MM.1S (cell line): ENCODE measurements around the gene DOP1A.

ENCODE experiments used
- DNase-seq: peaks from one replicate; pipeline ENCODE4 v3.0.0-alpha.2; 2015
- H2AFZ ChIP-seq: fragments of 300-600 bp; sonication (generic); 2 replicates; pipeline ENCODE4 v1.6.0; 2016; ENCODE audit warnings: antibody characterized with exemption, low read length
- H3F3A ChIP-seq: fragments of 300-600 bp; sonication (generic); 2 replicates; pipeline ENCODE4 v1.6.1; 2016; ENCODE audit warnings: mild to moderate bottlenecking, antibody characterized with exemption, low read length, moderate library complexity, mixed read lengths; ENCODE audit not compliant: insufficient read depth
- H3K27ac ChIP-seq: fragments of 300-600 bp; sonication (generic); 2 replicates; pipeline ENCODE4 v1.5.1; 2016; ENCODE audit warnings: mild to moderate bottlenecking, low read length
- H3K27me3 ChIP-seq: fragments of 300-600 bp; sonication (generic); replicated peaks from 2 replicates; pipeline ENCODE4 v1.6.0; 2016; ENCODE audit warnings: low read length; ENCODE audit not compliant: insufficient read depth
- H3K36me3 ChIP-seq: fragments of 300-600 bp; sonication (generic); replicated peaks from 2 replicates; pipeline ENCODE4 v1.6.1; 2016; ENCODE audit warnings: mild to moderate bottlenecking, low read length, mixed read lengths; ENCODE audit not compliant: insufficient read depth
- H3K4me1 ChIP-seq: fragments of 300-600 bp; sonication (generic); 2 replicates; pipeline ENCODE4 v1.6.1; 2016; ENCODE audit warnings: low read length, mixed read lengths
- H3K4me2 ChIP-seq: fragments of 300-600 bp; sonication (generic); 2 replicates; pipeline ENCODE4 v1.6.0; 2016; ENCODE audit warnings: low read depth, low read length
- H3K4me3 ChIP-seq: fragments of 300-600 bp; sonication (generic); 2 replicates; pipeline ENCODE4 v1.5.1; 2016; ENCODE audit warnings: low read length, mixed read lengths
- H3K79me2 ChIP-seq: fragments of 300-600 bp; sonication (generic); 2 replicates; pipeline ENCODE4 v1.6.1; 2016; ENCODE audit warnings: mixed run types, low read length, mixed read lengths
- H3K9ac ChIP-seq: fragments of 300-600 bp; sonication (generic); 2 replicates; pipeline ENCODE4 v1.6.1; 2016; ENCODE audit warnings: low read length, mixed read lengths
- H3K9me2 ChIP-seq: fragments of 300-600 bp; sonication (generic); replicated peaks from 2 replicates; pipeline ENCODE4 v1.6.1; 2016; ENCODE audit warnings: mild to moderate bottlenecking, low read length, mixed read lengths; ENCODE audit not compliant: insufficient read depth
- H3K9me3 ChIP-seq: fragments of 300-600 bp; sonication (generic); replicated peaks from 2 replicates; pipeline ENCODE4 v1.6.1; 2016; ENCODE audit warnings: mild to moderate bottlenecking, low read length, mixed read lengths; ENCODE audit not compliant: insufficient read depth
- H4K20me1 ChIP-seq: fragments of 300-600 bp; sonication (generic); 2 replicates; pipeline ENCODE4 v1.6.1; 2016; ENCODE audit warnings: mild to moderate bottlenecking, low read length, moderate library complexity, mixed read lengths; ENCODE audit not compliant: insufficient read depth
- CTCF ChIP-seq: fragments of 300-600 bp; sonication (generic); IDR thresholded peaks from 2 replicates; pipeline ENCODE4 v1.5.1; 2016; ENCODE audit warnings: antibody characterized with exemption, low read length, mixed read lengths
- EZH2 ChIP-seq: fragments of 300-600 bp; sonication (generic); optimal IDR thresholded peaks from 2 replicates; pipeline ENCODE3; 2017; ENCODE audit warnings: low read depth, mild to moderate bottlenecking, antibody characterized with exemption, low read length, mixed read lengths
- EZH2phosphoT487 ChIP-seq: fragments of 300-600 bp; sonication (generic); IDR thresholded peaks from 2 replicates; pipeline ENCODE4 v1.6.1; 2018; ENCODE audit warnings: antibody characterized with exemption, low read length

The DOP1A gene

GRCh38 chr6:83132121-83132520 is 64.7 kb downstream of the DOP1A start:
- DNase-seq = no peak
- Histone ChIP-seq H3K9ac (no peak overlapping the region), H3K4me2 (no peak overlapping the region), H3K4me1 (peaks cover 6% of the 10 kb centered on the region; the same call in 1 of the 2 replicates), H3K9me3 (no peaks in the 10 kb centered on the region), H2AFZ (no peak overlapping the region), H3F3A (no peaks in the 10 kb centered on the region), H3K27me3 (no peaks in the 10 kb centered on the region), H3K79me2 (no peaks in the 10 kb centered on the region), H3K9me2 (no peaks in the 10 kb centered on the region), H3K4me3 (no peak overlapping the region), H4K20me1 (no peaks in the 10 kb centered on the region), H3K27ac (no peak overlapping the region), H3K36me3 (peaks cover 8% of the 10 kb centered on the region)
- TF ChIP-seq EZH2phosphoT487 = no peak
- TF ChIP-seq EZH2 = no peak
- no peak for TF ChIP-seq CTCF

- Histone ChIP-seq H3F3A (no peaks in the 10 kb centered on the region), H2AFZ (no peak overlapping the region), H3K27me3 (no peaks in the 10 kb centered on the region), H3K4me1 (peaks cover 12% of the 10 kb centered on the region; the same call in 1 of the 2 replicates), H3K9me2 (no peaks in the 10 kb centered on the region), H3K9ac (no peak overlapping the region), H3K79me2 (no peaks in the 10 kb centered on the region), H3K4me2 (no peak overlapping the region), H3K9me3 (no peaks in the 10 kb centered on the region), H3K36me3 (no peaks in the 10 kb centered on the region), H3K27ac (no peak overlapping the region), H4K20me1 (no peaks in the 10 kb centered on the region), H3K4me3 (no peak overlapping the region)
- no peak for TF ChIP-seq EZH2
- no peak for TF ChIP-seq EZH2phosphoT487
- TF ChIP-seq CTCF = no peak
- no peak for DNase-seq
Observed at GRCh38 chr6:83138118-83138722, 70.7 kb downstream of the DOP1A start.

- Histone ChIP-seq H3K36me3 (no peaks in the 10 kb centered on the region), H3K79me2 (no peaks in the 10 kb centered on the region)
- TF ChIP-seq CTCF (no peak), EZH2 (no peak), EZH2phosphoT487 (no peak)
Observed at GRCh38 chr6:83138758-83139157, 71.3 kb downstream of the DOP1A start.

More at GRCh38 chr6:83138758-83139157, 71.3 kb downstream of the DOP1A start:
- H3K4me3 ChIP-seq = no peak overlapping the region
- no peak overlapping the region for H2AFZ ChIP-seq
- H3K9ac ChIP-seq = no peak overlapping the region
- H3K27ac ChIP-seq = no peak overlapping the region
- H3F3A ChIP-seq = no peaks in the 10 kb centered on the region
- no peaks in the 10 kb centered on the region for H3K9me3 ChIP-seq
- no peaks in the 10 kb centered on the region for H3K9me2 ChIP-seq
- H3K4me1 ChIP-seq = peaks cover 12% of the 10 kb centered on the region; the same call in 1 of the 2 replicates
- no peaks in the 10 kb centered on the region for H4K20me1 ChIP-seq
- no peaks in the 10 kb centered on the region for H3K27me3 ChIP-seq
- H3K4me2 ChIP-seq = no peak overlapping the region
- no peak for DNase-seq
